Limb (tissue), 2 donors: ENCODE data around the gene GRIN2D.
A peak's percentile ranks its signal among the peaks of the same experiment; 100 is the strongest.

Experiments used
- DNase-seq, 2 donors: peaks; one replicate each; pipeline ENCODE4 v3.0.0-alpha.2; 2016; ENCODE audit errors: extremely low spot score in 2 of 2

The GRIN2D gene

DNA sequence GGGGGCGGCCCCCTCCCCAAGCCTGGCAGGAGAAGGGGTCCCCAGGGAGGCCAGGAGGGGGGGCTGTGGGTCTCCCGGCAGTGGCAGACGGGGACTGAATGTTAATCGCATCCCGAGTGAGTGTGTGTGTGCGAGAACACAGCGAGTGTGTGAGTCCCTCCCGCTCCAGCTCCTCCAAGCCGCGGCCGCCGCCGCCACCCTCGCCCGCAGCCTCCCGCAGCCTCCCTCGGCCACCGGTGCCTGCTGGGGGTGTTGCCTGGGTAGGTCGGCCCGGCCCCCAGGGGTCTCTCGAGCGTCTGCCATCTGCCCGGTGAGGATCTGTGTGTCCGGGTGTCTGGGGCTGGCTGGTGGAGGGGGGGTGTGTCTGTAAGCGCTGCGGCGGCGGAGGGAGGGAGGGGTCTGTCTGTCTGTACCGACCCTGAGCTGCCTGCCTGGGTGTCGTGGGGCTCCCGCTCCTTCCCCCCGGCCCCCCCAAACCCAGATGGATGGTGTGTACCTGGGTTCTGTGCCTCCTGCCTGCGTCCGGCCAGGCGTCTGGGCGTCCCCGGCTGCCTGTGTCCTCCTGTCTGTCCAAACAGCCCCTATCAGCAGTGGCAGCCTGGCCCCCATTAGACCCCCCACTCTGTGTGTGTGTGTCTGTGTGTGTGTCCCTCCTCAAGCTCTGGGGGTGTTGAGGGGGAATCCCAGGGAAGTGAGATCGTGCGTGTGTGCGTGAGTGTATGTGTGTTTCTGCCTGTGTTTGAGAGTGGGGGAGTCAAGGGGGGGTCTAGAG lies at the start of gene GRIN2D:
GRIN2D (plus strand) TSS at position 110 of the 772 bp plus-strand sequence. CDS start 4,725 bp downstream, outside the sequence.
- DNase-seq: peak in 1 of 2 donors; percentile 78

DNA sequence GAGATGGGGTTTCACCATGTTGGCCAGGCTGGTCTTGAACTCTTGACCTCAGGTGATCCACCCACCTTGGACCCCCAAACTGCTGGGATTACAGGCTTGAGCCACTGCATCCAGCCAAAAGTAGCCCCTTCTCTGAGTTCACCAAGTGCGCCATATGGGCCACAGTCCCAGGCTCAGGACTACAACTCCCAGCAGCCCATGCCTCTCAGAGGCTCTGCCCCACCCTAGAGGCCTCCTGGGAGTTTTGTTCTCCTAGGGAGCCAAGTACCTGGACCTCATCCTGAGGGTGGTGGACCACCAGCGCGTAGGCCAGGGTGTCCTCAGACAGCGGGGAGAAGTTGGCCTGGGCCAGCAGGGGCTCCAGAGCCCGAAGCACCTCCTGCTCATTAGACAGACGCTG lies 48.6 kb upstream of the GRIN2D start:
- no peak for DNase-seq

GRCh38 chr19:48346191-48346590 lies 47.3 kb upstream of the GRIN2D start:
- no peak for DNase-seq

DNA sequence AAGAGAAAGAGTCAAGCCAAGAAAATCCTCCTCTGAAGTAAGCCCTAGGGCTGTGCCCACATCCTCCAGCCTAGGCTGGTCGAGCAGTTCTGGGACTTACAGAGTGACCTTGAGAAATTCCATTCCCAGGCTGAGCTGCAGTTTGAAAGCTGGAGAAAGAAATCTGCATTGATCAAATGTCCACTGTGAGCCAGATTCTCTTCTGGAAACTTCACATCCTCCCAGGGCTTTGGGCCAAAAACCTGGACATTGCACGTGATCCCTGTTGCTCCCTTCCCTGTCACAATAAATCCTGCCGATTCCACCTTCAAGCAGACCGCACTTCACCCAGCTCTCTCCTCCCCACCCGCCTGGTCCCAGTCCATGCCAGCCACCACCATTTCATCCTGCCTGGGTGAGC lies 45.4 kb upstream of the GRIN2D start:
- DNase-seq: no peak

DNA sequence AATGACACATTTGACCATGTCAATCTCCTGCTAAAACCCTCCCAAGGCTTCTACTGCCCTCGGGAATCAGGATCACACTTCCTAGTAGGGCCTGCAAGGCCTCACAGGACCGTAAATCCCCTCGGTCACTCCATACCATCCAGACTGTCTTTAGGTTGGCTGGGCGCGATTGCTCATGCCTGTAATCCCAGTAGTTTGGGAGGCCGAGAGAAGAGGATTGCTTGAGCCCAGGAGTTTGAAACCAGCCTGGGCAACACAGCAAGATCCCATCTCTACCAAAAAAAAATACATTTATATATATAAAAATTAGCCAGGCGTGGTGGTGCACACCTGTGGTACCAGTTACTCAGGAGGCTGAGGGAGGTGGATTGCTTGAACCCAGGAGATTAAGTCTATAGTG lies 44.7 kb upstream of the GRIN2D start:
- DNase-seq: no peak

DNA sequence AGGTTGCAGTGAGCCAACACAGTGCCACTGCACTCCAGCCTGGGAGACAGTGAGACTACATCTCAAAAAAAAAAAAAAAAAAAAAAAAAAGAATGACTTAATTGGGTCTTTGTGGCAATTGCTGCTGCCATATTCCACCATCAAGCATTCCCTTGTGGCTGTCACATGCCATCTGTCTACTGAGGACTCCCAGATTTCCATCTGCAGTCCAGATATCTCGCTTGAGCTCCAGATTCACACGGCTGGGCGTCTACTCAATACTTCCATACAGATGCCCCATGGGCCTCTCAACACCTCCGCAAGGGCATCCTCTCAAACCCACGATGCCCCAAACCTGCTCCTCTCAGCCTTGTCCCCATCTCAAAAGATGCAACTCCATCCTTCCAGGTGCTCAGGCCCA lies 42.6 kb upstream of the GRIN2D start:
- DNase-seq: no peak

DNA sequence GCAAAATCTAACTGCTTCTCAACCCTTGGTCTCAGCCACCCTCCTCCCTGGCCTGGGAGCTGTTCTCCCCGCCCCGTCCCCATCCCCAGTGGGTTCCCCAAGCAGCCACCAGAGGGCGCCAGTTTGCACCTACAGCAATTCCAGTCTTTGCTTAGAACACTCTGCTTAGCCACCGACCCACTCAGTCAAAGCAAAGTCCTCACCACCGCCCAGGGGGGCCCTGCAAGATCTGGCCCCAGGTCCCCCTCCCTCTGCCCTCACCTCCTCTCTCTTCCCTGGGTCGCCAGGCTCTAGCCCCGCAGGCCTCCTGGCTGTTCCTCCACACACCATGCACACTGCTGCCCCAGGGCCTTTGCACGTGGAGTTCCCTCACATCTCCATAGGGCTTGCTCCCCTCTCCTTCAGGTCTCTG lies 42.1 kb upstream of the GRIN2D start:
- DNase-seq: peak in 1 of 2 donors; percentile 78

DNA sequence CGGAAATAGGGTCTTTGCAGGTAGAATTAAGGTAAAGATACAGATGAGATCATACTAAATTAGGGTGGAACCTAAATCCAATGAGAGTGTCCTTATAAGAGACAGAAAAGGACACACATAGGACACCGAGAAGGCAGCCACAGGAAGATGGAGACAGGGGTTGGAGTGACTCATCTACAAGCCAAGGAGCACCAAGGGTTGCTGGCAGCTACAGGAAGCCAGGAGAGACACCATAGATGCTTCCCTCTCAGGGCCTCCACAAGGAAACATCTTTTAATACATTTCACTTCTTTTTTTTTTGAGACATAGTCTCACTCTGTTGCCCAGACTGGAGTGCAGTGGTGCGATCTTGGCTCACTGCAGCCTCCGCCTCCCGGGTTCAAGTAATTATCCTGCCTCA lies 39.8 kb upstream of the GRIN2D start:
- no peak for DNase-seq

GRCh38 chr19:48354332-48354992 lies 39.0 kb upstream of the GRIN2D start:
- DNase-seq: no peak

GRCh38 chr19:48355365-48355954 lies 38.0 kb upstream of the GRIN2D start:
- DNase-seq: no peak

DNA sequence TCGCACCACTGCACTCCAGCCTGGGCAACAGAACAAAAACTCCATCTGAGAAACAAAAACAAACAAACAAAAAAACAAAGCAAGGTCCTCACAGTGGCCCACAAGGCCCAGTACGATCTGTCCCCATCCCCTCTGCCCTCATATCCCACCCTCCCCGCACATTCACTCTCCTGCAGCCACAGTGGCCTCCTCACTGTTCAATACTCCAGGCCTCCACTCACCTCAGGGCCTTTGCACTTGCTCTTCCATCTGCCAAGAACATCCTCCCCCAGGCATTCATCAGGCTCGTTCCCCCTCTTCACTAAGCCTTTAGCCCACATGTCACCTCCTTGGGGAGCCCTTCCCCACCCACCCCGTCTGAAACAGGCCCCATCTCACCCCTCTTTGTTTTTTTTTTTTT lies 34.3 kb upstream of the GRIN2D start:
- DNase-seq: no peak

DNA sequence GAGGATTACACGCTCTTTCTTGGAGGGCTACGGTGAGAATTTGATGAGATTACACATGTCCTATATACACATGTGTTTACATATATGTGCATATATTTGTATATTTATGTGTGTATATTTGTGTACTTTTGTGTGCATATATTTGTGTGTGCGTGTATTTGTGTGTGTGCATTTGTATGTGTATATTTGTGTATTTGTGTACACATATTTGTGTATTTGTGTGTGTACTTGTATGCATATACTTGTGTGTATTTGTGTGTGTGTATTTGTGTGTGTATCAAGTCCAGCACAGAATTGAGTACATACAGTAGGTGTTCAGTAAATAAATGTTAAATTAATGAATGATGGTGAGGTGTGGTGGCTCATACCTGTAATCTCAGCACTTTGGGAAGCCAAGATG lies 31.6 kb upstream of the GRIN2D start:
- DNase-seq: no peak

DNA sequence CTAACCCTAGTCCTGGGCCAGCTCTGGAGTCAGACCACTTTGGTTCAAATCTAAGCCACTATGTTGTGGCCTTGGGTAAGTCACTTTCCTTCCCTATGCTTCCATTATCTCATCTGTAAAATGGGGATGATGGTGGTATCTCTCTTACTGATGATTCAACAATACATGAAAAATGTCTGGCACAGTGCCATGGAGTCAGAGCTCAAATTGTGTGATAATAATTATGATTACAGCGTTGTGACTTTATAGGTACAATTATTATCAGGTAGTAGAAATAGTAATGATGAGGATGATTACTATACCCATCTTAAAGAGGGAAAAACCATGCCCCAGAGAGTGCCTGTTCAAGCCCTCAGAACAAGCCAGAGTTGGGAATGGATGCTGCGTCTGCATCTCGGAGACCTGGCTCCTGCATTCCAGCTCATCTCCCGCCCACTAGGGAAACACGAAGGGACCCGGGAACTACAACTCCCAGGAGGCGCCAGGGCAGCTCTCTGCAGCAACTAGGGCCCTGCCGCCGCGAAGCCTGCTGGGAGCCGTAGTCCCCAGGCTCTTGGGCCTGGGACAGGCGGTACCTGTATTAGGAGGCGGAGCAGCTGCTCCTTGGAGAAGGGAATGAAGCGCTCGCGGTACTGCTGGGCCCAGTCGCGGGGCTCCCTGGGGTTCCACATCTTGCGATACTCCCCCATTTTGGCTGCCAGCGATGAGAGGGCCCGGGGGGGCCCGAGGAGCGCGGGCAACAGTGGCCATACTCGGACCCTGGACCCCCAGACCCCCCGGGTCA lies 30.6 kb upstream of the GRIN2D start:
- DNase-seq: peak; percentile 92 to 95

GRCh38 chr19:48363500-48363809 lies 30.0 kb upstream of the GRIN2D start:
- DNase-seq: no peak

GRCh38 chr19:48363810-48364597 lies 29.5 kb upstream of the GRIN2D start, which contains the start of the genes SYNGR4 and TMEM143:
Gene SYNGR4, plus strand, starts transcription at chr19:48364367. Its CDS starts 1,476 bp downstream, at chr19:48365843.
Gene TMEM143, minus strand, starts transcription at chr19:48363940. Its CDS starts 20 bp downstream, at chr19:48363920.
- peak; percentile 99 to 100 for DNase-seq

DNA sequence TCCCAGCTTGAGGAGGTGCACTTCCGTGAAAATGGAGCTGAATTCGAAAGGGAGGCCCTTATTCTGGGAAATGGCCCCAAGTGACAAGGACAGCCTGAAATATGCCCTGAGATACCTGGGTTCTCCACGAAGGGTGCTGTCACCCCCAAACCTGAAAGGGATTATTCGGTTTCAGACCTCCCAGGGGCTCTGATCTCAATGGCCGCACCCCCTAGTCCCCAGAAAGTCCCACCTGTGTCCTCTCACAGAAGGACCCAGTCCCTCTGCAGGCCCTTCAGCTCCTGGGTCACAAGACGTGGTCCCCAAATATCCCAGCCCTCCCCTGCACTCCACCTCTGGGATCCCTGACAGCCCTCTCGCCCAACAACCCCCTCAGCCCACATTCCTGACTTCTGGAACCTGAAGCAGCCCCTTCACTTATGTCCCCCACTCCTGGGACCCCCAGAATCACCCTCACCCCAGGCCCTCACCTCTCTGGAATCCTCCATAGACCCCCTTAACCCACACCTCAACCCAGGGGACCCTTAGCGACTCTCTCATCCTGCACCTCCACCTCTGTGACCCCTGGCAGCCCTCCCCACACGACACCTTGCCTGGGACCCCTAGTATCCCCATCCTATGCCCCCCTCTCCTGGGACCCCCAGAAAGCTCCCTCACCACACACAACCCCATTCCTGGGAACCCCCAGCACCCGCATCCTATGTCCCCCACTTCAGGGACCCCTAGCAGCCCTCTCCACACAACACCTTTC lies 28.7 kb upstream of the GRIN2D start:
- no peak for DNase-seq

- DNase-seq: no peak
These were observed 27.9 kb upstream of the GRIN2D start for GRCh38 chr19:48365602-48366001.

DNA sequence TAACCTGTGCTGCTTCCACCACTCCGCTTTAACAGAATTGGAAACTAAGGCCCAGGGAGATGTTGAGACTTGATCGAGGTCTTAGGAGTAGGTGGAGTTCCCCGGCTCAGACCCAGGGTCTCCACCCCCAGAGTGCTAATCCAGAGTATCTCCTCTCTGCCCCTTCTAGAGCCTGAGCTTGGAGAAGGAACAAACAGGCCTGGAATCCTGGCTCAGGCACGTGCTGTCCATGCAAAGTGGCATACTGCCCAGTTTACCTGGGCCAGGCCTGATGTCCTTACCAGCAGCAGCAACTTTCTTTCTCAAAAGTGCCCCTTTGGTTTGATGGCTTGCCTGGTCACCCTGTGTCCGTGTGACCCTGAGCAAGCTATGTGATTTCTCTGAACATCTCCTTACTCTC lies 25.6 kb upstream of the GRIN2D start:
- no peak for DNase-seq

GRCh38 chr19:48368936-48369335 lies 24.5 kb upstream of the GRIN2D start:
- no peak for DNase-seq

GRCh38 chr19:48370955-48371354 lies 22.5 kb upstream of the GRIN2D start:
- DNase-seq: no peak
